ENCODE results near the gene FAT4. TPM values are rescaled to one million over a fixed set of nuclear protein-coding genes. Genes with fewer than 3 reads are reported as not detected.

Gene FAT4
- polyA plus RNA-seq (2014; cell fraction: cytosol; rRNA removed): 0.63 and 0.66 TPM in 2 replicates
- 0.31 and 0.52 TPM in 2 replicates for polyA plus RNA-seq (2014; cell fraction: nucleus; rRNA removed)

DNA sequence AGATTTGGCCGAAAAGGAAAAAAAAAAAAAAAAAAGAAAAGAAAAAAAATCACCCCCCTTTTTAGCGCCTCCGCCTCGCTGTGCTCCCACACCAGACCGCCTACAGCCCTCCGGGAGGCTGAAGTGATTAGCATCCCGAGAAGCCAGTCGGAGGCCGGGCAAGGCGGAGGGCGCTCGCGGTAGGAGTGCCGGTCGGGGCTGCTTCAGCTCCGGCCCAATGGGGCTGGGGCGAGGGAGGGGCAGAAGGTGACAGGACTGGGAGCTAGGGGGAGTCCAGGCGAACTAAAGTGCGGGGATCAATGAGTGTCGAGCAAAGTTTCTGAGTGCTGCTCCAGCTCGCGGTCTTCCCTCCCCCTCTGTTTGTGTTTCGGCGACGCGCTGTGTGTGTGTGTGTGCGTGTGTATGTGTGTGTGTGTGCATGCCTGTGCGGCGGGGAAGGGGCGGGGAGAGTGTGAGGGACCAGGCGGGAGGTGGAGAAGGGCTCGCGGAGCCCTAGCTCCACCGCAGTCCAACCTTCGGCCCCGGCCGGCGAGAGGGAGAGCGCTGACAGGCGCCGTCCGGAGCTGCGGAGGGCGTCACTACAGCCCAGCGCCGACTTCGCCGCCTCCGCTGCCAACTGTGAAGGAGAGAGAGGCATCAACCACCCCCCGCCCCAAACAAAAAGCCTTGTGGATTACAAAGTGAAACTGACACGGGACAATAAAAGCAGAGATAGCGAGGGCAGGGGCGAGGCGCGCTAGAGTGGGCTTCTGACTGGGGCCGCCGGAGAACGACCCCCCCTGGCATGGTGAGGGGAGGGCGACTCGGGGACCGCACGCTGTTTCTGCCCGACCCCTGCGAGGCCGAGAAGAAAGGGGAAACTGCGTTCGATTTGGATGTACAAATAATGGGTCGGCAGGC lies at the start of gene FAT4:
Gene FAT4 (plus strand): TSS at position 280 of the 900 bp plus-strand sequence. CDS start 1,457 bp downstream, outside the sequence.
- DNase-seq (ENCODE audit: low spot score): peak; percentile 84

- no peak for DNase-seq (ENCODE audit: low spot score)
These were observed 48.9 kb upstream of the FAT4 start for GRCh38 chr4:125265846-125266245.

- peak; percentile 11 for DNase-seq (ENCODE audit: low spot score)
These were observed 47.7 kb upstream of the FAT4 start for GRCh38 chr4:125266901-125267604.

GRCh38 chr4:125267630-125268029 lies 47.1 kb upstream of the FAT4 start:
- no peak for DNase-seq (ENCODE audit: low spot score)

- no peak for DNase-seq (ENCODE audit: low spot score)
These were observed 46.5 kb upstream of the FAT4 start for GRCh38 chr4:125268068-125268755.

DNA sequence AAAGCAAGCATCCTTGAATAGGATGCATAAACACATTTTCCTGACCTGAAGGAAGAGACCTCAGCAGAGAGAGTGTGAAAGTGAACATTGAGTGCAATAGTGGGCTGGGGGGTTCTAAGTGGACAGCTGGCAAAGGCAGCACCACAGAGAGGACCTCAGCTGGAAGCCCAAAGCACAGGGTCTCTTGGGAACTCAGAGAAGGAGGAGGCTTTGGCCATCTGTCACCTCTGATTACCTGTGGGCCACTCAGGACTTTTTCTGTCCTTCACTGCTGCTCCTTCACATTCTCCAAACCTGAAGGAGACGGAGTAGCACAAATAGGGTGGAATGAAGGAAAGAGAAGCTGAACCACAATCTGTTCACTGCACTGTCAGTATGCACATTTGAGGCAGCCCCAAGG lies 37.9 kb upstream of the FAT4 start:
- peak; percentile 4 for DNase-seq (ENCODE audit: low spot score)

GRCh38 chr4:125277790-125278189 lies 37.0 kb upstream of the FAT4 start:
- peak; percentile 3 for DNase-seq (ENCODE audit: low spot score)

DNA sequence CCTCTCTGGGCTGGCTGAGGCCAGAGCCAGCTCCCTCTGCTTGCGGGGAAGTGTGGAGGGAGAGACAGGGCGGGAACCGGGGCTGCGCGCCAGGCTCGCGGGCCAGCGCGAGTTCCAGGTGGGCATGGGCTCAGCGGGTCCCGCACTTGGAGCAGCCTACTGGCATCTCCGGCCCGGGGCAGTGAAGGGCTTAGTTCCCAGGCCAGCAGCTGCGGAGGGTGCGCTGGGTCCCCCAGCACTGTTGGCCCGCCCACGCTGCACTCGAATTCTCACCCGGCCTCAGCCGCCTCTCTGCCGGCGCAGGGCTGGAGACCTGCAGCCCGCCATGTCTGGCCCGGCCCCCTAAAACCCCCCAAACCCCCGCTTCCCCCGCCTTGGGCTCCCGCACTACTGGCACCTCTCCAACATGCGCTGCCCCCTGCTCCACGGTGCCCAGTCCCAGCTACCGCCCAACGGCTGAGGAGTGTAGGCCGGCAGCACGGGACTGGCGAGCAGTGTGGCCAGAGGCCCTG lies 33.8 kb upstream of the FAT4 start:
- DNase-seq (ENCODE audit: low spot score): no peak

GRCh38 chr4:125283707-125284279 lies 31.0 kb upstream of the FAT4 start:
- DNase-seq (ENCODE audit: low spot score): peak; percentile 25

- no peak for DNase-seq (ENCODE audit: low spot score)
These were observed 17.6 kb upstream of the FAT4 start for GRCh38 chr4:125297116-125297515.

- no peak for DNase-seq (ENCODE audit: low spot score)
These were observed 11.7 kb upstream of the FAT4 start for GRCh38 chr4:125303058-125303457.

DNA sequence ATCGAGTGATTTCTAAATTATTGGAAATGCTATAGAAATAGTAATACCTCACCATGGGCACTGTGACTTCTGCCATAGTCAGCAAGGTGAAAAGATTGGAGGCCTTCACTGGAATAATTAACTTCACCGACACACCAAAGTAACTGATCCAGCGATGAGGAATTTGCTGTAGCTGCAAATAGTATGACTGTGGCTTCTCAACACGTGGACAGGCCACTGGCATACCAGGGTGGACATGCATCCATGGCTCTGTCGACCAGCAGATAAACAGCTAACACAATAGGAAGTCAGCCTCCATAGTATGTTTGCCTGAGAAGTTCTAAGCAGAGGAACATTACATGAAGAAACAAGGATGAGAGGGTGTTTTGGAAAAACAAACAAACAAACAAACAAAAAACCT lies 10.9 kb upstream of the FAT4 start:
- no peak for DNase-seq (ENCODE audit: low spot score)

- DNase-seq (ENCODE audit: low spot score): no peak
These were observed 8.6 kb upstream of the FAT4 start for GRCh38 chr4:125306112-125306511.

DNA sequence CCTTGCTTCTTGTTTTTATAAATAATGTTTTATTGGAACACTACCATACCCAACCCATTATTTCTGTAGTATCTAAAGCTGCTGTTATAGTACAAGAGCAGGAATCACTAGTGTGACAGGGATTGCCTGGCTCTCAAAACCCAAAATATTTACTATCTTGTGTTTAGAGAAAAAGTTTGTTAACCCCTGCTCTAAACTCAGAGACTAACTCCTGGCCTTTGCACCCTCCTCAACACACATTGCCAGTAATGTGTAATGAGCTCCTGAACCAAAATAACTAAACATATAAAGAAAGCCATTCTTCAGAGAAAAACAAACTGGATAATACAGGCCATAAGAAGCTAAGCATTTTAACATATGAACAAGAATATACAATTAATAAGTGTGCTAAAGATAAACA lies 8.2 kb upstream of the FAT4 start:
- no peak for DNase-seq (ENCODE audit: low spot score)

- DNase-seq (ENCODE audit: low spot score): no peak
These were observed 3.3 kb upstream of the FAT4 start for GRCh38 chr4:125311503-125311902.

DNA sequence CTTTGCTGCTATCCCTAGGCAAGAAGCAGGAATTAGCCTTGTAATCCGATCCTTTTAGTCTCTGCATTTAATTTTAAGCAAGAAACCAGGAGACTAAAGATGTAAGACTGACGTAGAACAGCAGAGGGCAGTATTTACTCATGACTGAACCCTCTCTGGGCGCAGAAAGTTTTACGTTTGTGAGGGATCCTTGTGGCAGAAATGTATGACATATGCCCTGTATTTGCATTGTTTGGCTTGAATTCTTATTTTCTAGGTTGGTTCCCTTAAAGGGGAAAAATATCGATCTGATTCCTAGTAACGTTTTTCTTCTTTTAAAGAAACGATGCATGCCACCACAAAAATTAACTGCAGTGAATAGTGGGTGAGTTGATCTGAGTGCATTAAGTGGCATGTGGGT lies 1.3 kb upstream of the FAT4 start:
- peak; percentile 83 for DNase-seq (ENCODE audit: low spot score)

DNA sequence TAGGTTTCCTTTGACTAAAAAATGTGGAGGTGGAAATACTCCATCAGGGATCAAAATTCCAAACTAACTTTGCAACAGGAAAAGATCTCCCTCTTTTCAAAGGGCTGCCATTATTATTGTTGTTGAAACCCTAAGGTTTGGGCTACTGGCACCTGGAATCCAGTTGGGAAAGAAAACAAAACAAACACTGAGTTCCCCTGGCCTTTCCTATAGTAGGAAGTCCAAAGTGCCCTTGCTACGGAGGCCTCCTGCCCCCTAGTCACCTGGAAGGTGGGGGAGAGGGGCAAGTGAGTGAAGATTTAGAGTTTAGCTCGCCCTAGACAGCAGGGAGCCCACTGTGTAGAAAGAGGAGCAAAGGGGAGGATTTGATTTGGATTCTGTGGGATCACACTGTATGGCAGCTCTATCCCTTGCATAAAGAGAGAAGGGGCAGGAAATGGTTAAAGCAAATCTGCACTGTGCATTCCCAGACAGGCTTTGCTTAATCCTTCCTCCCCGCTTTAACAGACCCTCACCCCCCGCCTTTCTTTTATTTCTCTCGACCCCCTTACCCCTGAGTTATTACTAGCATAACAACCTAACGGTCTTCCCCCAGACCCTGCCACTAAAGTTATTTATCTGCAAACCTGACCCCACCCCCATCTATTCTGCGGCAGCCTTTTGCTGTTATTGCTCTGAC lies 627 bp upstream of the FAT4 start:
- no peak for DNase-seq (ENCODE audit: low spot score)

DNA sequence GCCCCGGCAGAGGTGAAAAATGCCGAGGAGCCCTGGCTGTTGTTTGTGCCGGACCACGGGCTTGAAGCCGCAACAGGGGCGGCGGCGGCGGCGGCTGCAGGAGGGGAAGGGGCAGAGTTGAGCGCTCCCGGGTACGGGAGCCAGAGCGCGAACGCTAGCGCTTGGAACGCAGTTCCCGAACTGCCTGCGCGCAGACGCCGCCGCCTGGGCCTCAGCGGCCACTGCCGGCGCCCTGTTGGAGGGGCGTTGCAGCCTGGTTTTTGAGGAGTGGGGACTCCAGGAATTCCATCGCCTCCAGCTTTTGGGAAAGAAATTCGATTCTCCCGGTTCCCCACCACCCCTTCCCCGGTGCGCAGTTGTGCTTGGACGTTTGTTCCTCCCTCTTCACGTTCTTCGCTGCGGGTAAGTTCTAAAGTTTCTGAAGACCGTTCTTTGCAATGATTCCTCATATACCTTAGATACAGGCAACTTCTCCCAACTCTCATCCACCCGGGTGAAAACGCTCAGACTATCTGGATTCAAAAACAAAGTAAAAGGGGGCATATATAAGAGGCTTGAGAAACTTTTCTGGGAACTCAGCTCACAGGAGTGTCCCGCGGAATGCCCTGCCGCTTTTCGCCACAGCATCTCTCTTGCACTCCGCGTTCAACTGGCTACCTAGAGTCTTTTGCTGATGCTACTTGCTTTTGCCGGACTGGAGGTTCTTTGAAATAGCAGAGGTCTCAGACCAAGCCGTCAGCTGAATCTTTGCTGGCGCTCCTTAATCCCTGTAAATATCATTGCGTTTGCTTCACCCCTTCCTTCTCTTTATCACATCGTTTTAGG lies 1.0 kb downstream of the FAT4 start:
- DNase-seq (ENCODE audit: low spot score): peak; percentile 54

DNA sequence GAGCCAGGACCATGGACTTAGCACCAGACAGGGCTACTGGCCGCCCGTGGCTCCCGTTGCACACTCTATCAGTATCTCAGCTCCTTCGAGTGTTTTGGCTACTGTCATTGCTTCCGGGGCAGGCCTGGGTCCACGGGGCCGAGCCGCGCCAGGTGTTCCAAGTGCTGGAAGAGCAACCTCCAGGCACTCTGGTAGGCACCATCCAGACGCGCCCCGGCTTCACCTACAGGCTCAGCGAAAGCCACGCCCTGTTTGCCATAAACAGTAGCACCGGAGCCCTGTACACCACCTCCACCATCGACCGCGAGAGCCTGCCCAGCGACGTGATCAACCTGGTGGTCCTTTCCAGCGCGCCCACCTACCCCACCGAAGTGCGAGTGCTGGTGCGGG lies 1.6 kb downstream of the FAT4 start:
- DNase-seq (ENCODE audit: low spot score): peak; percentile 20
